ENCODE results near the gene SSBP3.

SSBP3 gene

DNA sequence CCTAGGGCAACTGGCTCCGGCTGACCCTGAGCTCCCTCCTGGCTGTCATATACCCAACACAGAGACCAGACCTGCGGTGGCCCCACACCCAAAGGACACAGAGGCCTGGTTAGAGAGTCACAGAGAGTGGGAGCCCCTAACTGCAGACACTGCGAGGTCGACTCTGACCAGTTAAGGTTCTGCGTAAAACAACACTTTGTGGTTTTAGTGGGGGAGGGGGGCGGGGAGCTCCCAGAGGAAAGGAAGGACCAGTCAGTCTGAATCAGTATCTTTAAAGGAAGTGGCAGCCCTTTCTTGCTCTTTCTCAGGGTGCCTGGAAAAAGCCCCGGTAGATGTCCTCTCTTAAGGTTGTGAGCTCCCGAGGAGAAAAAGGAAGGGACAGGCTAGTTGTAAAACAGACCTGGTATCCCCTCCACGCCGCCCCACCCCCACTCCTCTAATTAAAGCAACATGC lies 2.4 kb downstream of the SSBP3 start:
- no peak overlapping the region for H2AFZ ChIP-seq (ENCODE audit: low read depth, low read length)
- TF ChIP-seq, protein P1, sequence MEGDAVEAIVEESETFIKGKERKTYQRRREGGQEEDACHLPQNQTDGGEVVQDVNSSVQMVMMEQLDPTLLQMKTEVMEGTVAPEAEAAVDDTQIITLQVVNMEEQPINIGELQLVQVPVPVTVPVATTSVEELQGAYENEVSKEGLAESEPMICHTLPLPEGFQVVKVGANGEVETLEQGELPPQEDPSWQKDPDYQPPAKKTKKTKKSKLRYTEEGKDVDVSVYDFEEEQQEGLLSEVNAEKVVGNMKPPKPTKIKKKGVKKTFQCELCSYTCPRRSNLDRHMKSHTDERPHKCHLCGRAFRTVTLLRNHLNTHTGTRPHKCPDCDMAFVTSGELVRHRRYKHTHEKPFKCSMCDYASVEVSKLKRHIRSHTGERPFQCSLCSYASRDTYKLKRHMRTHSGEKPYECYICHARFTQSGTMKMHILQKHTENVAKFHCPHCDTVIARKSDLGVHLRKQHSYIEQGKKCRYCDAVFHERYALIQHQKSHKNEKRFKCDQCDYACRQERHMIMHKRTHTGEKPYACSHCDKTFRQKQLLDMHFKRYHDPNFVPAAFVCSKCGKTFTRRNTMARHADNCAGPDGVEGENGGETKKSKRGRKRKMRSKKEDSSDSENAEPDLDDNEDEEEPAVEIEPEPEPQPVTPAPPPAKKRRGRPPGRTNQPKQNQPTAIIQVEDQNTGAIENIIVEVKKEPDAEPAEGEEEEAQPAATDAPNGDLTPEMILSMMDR (IDR thresholded peaks at IDR 0.05; ENCODE audit: low read depth, low read length): no peak
- TF ChIP-seq EZH2phosphoT487 (IDR thresholded peaks at IDR 0.05; ENCODE audit: low read depth): no peak
- no peak overlapping the region for H3K27ac ChIP-seq (ENCODE audit: low read length)
- no peaks in the 10 kb centered on the region for H4K20me1 ChIP-seq (ENCODE audit: insufficient read depth, low read length)
- no peak overlapping the region for H3K9ac ChIP-seq (ENCODE audit: low read length)
- no peaks in the 10 kb centered on the region for H3K79me2 ChIP-seq (ENCODE audit: low read length)
- no peak overlapping the region for H3K4me3 ChIP-seq (ENCODE audit: low read length)
- H3K4me1 ChIP-seq (ENCODE audit: low read length): peaks cover 17% of the 10 kb centered on the region
- no peaks in the 10 kb centered on the region for H3K9me3 ChIP-seq (ENCODE audit: insufficient read depth, low read length)
- no peak overlapping the region for H3K4me2 ChIP-seq (ENCODE audit: low read length)
- no peaks in the 10 kb centered on the region for H3K27me3 ChIP-seq (ENCODE audit: low read depth, low read length)
- peaks cover 4% of the 10 kb centered on the region for H3K36me3 ChIP-seq (replicated peaks; ENCODE audit: low read depth, low read length)

DNA sequence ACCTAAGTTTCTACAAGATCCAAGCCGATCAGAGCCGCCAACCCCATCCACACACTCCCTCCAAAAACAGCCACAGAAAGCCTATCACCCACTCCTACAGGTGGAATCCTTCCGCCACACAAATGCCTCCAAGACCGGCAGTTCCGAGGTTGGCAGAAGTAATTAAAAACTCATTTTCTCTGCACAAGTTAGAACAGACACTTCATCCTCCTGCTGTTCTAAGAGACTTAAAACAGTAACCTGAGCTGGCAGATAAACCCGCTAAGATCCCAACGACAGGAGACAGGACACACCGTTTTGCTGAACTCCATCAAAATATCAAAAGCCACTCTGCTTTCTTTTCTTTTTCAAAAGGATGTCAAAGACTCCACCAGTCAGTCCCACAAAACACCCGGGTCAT lies 2.8 kb downstream of the SSBP3 start:
- TF ChIP-seq EZH2phosphoT487 (IDR thresholded peaks at IDR 0.05; ENCODE audit: low read depth): no peak
- TF ChIP-seq, protein P1 (IDR thresholded peaks at IDR 0.05; ENCODE audit: low read depth, low read length): no peak
- no peak overlapping the region for H3K27ac ChIP-seq (ENCODE audit: low read length)
- H3K4me3 ChIP-seq (ENCODE audit: low read length): no peak overlapping the region
- no peaks in the 10 kb centered on the region for H3K9me3 ChIP-seq (ENCODE audit: insufficient read depth, low read length)
- peaks cover 17% of the 10 kb centered on the region for H3K4me1 ChIP-seq (ENCODE audit: low read length)
- no peak overlapping the region for H2AFZ ChIP-seq (ENCODE audit: low read depth, low read length)
- H3K79me2 ChIP-seq (ENCODE audit: low read length): no peaks in the 10 kb centered on the region
- H3K4me2 ChIP-seq (ENCODE audit: low read length): no peak overlapping the region
- H3K27me3 ChIP-seq (ENCODE audit: low read depth, low read length): no peaks in the 10 kb centered on the region
- no peaks in the 10 kb centered on the region for H4K20me1 ChIP-seq (ENCODE audit: insufficient read depth, low read length)
- H3K36me3 ChIP-seq (replicated peaks; ENCODE audit: low read depth, low read length): peaks cover 4% of the 10 kb centered on the region
- no peak overlapping the region for H3K9ac ChIP-seq (ENCODE audit: low read length)

DNA sequence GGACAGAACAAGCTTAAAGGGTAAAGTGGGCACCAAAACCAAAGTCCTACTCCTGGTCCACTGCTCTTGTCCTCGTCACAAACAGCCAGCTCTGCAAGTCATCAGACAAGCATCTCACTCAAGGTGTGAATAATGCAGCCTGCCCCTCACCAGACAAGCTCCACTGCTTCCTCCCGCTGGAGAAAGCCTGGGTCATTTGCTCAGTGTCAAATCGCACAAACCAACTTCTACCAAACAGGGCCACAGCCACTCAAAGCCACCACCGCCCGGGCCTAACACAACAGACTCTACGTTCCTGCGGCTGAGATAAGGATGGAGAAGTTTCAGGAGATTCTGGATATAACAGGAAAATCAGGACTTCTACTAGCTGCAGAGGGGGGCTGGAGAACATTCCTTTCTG lies 3.3 kb downstream of the SSBP3 start:
- Histone ChIP-seq H4K20me1 (ENCODE audit: insufficient read depth, low read length) (no peaks in the 10 kb centered on the region), H3K9ac (ENCODE audit: low read length) (no peak overlapping the region), H2AFZ (ENCODE audit: low read depth, low read length) (no peak overlapping the region), H3K9me3 (ENCODE audit: insufficient read depth, low read length) (no peaks in the 10 kb centered on the region), H3K27me3 (ENCODE audit: low read depth, low read length) (no peaks in the 10 kb centered on the region), H3K4me1 (ENCODE audit: low read length) (peaks cover 16% of the 10 kb centered on the region), H3K27ac (ENCODE audit: low read length) (no peak overlapping the region), H3K79me2 (ENCODE audit: low read length) (no peaks in the 10 kb centered on the region), H3K4me2 (ENCODE audit: low read length) (no peak overlapping the region), H3K36me3 (replicated peaks; ENCODE audit: low read depth, low read length) (peaks cover 4% of the 10 kb centered on the region), H3K4me3 (ENCODE audit: low read length) (no peak overlapping the region)
- TF ChIP-seq, protein P1 (IDR thresholded peaks at IDR 0.05; ENCODE audit: low read depth, low read length): no peak
- no peak for TF ChIP-seq EZH2phosphoT487 (IDR thresholded peaks at IDR 0.05; ENCODE audit: low read depth)

DNA sequence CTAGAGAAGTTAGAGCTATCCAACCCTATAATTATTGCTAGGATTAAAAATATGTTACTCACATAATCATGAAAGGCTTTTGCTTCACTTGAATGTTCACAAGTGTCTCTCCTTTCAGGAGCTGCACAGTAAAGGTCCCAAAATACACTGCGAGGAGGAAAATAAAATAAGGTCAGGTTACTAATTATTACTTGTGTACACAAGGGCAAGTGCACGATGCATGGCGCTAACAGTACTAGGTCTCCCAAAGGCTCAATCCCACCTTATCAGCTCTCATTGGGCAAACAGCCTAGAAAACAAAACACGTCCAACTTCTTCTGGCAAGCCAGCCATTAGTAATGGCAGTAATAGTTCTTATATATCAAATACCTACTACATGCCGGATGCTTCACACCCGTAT lies 4.4 kb downstream of the SSBP3 start:
- H3K27ac ChIP-seq (ENCODE audit: low read length): no peak overlapping the region
- H3K27me3 ChIP-seq (ENCODE audit: low read depth, low read length): no peaks in the 10 kb centered on the region
- H3K9me3 ChIP-seq (ENCODE audit: insufficient read depth, low read length): no peaks in the 10 kb centered on the region
- no peak overlapping the region for H3K4me3 ChIP-seq (ENCODE audit: low read length)
- TF ChIP-seq, protein P1 (IDR thresholded peaks at IDR 0.05; ENCODE audit: low read depth, low read length): no peak
- no peak for TF ChIP-seq EZH2phosphoT487 (IDR thresholded peaks at IDR 0.05; ENCODE audit: low read depth)
- peaks cover 4% of the 10 kb centered on the region for H3K36me3 ChIP-seq (replicated peaks; ENCODE audit: low read depth, low read length)
- H3K9ac ChIP-seq (ENCODE audit: low read length): no peak overlapping the region
- no peak overlapping the region for H3K4me2 ChIP-seq (ENCODE audit: low read length)
- H3K4me1 ChIP-seq (ENCODE audit: low read length): peaks cover 13% of the 10 kb centered on the region
- H2AFZ ChIP-seq (ENCODE audit: low read depth, low read length): no peak overlapping the region
- H3K79me2 ChIP-seq (ENCODE audit: low read length): no peaks in the 10 kb centered on the region
- H4K20me1 ChIP-seq (ENCODE audit: insufficient read depth, low read length): no peaks in the 10 kb centered on the region
